Retina (tissue), 1 donor: ENCODE data around the gene CHMP3.
"Not testable (repeated sequence)": the region's sequence is repeated elsewhere in the genome, so short reads cannot be mapped to it uniquely, and the experiment has no call there.

Experiments used
- DNase-seq: peaks from one replicate; pipeline ENCODE4 v3.0.0-alpha.2; 2016

Gene CHMP3

DNA sequence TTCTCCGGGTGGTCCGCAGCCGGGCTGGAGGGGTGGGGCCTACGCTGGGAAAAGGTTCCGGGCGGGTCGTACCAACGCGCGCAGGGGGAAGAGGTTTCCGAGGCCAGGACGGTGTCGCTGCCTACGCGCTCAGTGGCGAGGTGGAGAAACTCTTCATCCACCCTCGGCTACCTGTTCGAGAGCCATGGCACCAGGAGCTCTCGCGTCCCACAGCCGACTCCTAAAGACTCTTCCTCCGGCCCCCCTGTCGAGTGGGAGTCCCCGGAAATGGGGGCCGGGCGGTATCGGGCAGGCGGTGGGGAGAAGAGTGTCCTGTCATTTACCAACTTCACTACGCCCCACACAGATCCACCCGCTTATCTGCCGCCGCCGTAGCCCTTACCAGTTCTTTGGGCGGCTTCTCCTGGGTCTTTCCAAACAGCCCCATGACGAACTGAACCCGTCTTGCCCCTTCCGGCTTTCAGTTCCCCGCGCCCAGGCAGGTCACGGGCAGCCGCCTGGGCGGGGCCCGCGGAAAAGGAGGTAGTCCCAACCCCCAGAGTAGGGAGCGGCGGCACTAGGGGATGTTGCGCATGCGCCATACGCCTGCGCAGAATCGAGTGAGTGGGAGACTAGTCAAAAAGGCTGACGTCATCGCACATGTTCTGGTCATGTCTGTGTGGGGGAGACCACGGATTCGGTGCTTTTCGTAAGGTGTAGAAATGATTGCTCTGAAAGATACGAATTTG, at the start of gene CHMP3:
CHMP3 (minus strand) TSS at position 522 of the 728 bp plus-strand sequence; CDS start at position 427, 95 bp downstream.
- peak; percentile 98 for DNase-seq

DNA sequence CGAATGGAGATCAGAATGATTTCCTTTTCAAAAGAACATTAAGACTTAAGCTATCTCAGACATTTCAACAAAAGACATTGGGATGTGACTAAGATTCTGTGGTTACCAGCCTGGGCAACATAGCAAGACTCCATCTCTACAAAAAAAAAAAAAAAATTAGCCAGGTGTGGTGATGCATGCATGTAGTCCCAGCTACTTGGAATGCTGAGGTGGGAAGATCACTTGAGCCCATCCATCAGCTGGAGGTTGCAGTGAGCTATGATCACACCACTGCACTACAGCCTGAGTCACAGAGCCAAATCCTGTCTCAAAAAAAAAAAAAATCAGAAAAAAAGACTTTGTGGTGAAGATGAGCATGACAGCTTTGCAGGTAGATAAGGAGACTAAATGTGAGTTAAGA, 47.6 kb upstream of the CHMP3 start:
- DNase-seq, result no peak

DNA sequence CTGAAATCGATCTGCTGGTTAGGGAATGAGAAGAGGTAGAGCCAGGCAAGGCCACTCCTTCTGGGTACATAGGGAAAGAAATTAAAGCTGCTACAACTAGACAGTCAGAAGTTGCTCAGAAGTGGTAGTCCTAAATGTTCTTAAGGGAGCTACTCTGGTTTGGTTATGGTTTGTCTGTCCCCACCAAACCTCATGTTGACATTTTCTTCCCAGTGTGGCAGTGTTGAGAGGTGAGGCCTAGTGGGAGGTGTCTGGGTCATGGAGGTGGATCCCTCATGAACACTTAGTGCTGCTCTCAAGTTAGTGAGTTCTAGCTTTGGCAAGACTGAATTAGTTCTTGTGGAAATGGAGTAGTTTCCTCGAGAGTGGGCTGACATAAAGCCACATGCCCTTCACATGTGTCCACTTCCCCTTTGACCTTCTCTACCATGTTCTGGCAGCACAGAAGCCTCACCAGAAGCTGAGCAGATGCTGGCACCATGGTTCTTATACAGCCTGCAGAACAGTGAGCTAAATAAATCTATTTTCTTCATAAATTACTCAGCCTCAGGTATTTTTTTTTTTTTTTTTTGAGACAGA, 45.7 kb upstream of the CHMP3 start:
- no peak for DNase-seq

DNA sequence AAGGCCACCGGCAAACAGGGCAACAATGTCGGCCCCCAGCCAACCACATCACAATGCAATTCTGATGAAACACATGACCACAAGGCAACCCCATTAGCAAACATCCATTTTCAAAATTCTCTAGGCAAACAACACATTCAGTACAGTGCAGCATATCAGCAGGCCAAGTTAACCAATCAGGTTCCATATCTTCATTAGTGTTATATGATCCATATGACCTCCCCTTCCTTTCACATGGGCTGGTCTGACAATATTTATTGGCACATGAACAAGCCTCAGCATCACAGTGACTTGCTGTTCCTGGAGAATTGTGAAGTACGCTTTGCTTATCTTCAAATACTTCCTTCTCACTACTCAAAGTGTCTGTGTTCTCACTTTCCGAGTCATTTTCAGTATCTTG, 40.7 kb upstream of the CHMP3 start:
- no peak for DNase-seq

DNA sequence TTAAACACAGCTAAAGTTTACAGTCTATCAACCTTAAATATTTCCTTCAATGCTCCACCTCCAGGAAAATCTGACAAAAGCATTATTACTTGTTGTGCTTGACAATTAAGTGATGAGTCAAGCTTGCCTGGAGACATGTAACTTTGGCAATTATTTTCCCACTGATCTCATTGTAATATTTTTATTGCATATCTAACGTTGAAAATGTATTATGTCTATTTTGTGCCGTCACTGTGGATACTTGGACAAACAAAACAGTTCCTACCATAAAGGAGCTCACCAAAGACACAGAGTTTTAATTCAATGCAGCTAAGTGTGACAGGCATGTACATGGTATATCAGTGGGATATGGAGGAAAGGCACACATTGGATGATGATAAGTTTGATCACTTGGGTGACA, 35.7 kb upstream of the CHMP3 start:
- no peak for DNase-seq

DNA sequence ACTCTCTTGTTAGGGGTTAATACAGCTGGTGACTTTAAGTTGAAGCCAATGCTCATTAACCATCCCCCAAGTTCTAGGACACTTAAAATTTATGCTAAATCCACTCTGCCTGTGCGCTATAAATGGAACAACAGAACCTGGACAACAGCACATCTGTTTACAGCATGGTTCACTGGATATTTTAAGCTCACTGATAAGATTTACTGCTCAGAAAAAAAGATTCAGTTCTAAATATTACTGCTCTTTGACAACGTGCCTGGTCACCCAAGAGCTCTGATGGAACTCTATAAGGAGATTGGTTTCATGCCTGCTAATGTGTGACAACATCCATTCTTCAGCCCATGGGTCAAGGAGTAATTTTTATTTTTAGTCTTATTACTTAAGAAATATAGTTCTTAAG, 32.9 kb upstream of the CHMP3 start:
- DNase-seq, result no peak

DNA sequence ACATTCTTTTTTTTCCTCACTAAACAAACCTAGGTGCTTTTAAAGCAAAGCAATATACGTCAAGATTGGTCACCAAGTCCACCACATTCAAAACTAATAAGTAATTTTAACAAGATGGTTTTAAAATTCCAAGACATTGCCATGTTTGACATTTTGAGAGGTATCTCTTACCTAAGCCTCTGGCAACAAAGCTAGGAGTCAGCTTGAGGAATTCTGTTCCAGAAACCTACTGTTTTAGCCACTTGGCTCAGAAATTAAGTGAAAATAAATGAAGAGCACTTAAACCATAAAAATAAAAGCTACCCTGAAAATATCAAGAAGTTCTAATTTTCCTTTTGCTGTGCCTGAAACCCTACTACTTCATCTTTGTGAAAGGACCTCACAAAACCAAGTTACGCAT, 30.0 kb upstream of the CHMP3 start:
- no peak for DNase-seq

DNA sequence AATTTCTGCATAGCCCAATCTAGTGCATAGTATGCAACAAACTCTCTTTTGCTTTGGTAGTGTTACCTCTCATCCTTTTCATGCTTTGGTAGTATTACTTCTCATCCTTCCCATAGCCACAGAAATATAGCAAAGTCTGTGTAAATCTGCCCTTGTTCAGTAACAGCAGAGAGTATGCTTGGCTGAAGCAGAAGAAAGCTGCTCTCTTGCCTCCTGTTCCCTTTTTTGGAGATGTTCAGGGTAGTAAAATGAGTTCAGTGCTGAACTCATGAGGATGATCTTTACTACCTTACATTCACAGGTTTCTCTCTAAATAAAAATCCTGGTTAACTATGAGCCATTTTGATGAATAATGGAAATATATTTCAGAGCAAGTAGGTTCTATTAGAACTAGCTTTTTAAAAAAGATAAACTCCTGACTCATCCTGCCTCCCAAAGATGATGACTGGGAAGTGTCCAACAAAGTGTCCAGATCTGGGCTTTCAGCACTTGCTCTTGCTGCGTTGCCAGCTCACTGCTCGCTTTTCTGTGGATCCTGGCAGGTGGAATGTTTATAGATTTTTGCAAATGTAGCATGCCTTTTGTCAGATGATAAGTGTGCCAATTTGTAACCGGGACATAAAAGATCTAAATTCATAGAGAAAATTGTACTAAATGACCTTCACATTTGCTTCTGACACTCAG, 29.4 kb upstream of the CHMP3 start:
- DNase-seq, result no peak

GRCh38 chr2:86589701-86590100, 26.5 kb upstream of the CHMP3 start:
- DNase-seq, result not testable (repeated sequence)

DNA sequence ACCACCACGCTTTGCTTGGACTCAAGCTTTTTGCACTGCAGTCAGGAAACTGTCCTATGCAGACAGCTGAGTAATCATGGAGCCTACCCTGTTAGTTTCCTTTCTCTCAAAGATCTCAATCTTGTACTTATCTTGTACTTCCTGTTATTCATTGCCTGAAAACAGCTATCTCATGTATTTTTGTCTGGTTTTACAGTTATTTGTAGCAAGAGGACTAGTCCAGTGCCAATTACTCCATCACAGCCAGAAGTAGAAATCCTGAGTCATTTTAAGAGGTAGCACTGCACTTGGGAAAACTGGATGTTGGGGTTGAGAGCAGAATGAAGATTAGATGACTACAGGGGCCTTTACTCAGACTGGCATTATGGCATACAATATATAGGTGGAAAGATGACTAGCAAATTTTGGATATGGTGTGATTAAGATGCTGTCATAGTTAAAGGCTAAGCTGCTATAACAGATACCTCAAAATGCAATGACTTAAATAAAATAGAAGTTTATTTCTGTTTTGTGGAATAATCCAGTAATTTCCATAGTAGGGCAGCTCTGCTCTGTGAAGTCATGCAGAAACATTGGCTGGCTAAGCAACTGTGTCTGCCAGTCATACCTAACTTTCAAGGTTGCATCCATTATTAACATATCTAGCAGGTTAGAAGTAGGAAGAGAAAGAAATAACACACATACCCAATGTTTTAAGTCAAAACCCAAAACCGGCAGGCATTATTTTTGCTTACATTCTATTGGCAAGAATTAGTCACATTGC, 21.1 kb upstream of the CHMP3 start:
- DNase-seq, result no peak

GRCh38 chr2:86580560-86580959, 17.3 kb upstream of the CHMP3 start:
- DNase-seq, result no peak

DNA sequence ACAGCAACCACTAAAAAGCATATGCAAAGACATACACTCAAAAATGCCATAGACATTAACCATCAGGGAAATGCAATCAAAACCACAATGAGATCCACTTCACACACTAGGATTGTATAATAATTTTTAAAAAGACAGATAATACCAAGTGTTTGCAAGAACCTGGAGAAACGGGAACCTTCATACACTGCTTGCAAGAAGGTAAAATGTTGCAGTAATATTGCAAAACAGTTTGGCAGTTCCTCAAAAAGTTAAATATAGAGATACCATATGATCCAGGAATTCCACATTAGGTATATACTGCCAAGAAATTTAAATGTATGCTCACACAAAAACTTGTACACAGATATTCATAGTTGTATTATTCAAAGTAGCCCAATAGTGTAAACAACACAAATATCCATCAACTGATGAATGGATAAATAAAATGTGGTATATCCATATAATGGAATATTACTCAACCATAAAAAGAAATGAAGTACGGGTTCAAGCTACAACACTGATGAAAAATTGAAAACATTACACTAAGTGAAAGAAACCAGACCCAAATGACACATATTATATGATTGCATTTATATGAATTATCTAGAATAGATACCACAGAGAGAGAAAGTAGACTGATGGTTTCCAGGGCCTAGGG, 14.7 kb upstream of the CHMP3 start:
- no peak for DNase-seq

GRCh38 chr2:86570059-86570458, 6.8 kb upstream of the CHMP3 start:
- no peak for DNase-seq

GRCh38 chr2:86566821-86567190, 3.6 kb upstream of the CHMP3 start:
- DNase-seq, result no peak

DNA sequence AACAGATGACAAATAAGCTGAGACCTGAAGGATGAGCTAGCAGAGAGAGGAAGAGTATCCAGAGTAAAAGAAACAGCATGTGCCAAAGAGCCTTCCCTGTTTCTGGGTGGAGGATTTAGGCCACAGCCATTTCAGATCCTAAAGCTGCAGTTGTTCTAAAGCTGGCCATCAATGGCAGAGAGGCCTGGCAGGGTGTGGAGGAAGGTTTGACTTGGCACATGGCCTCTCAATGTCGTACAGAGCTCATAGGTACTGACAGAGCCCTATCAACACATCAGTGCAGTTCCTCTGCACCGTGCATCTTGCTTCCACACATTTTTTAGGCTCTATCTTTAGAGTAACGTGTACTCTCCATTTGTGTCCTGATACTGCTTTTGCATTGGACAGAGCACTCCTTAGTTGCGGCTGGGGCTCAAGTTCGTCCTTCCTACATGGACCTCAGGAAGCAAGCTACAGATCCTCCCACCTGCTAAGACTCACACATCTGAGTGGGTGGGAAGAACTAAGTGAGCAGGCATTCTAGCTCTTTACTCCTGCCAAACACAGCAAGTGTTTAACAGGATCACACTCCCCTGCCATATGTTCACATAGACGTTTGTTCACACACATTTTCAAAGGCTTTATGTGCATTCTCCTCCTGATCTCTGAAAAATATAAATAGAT, 3.0 kb upstream of the CHMP3 start:
- DNase-seq, result no peak

DNA sequence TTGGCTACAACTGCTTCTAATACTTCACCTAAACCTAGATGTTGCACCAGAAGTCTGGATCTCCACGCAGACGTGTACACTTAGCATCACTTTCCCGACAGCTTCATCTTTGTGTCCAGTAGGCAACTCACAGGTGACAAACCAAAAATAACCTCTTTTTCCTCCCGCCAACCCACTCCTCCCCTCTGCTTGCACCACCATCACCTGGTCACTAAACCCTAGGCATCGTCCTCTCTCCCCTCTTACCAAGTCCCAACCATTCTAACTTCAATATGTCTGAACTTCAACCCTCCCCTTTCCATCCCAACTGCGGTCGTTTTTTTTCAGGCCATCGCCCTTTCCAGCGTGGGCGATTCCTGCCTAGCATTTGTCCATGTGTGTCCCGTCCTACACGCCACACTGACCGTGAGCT, 413 bp upstream of the CHMP3 start:
- no peak for DNase-seq

- no peak for DNase-seq
Observed at GRCh38 chr2:86562485-86562921, 740 bp downstream of the CHMP3 start.

GRCh38 chr2:86557836-86558235, 5.4 kb downstream of the CHMP3 start:
- no peak for DNase-seq

- no peak for DNase-seq
Observed at GRCh38 chr2:86556508-86556907, 6.7 kb downstream of the CHMP3 start.

DNA sequence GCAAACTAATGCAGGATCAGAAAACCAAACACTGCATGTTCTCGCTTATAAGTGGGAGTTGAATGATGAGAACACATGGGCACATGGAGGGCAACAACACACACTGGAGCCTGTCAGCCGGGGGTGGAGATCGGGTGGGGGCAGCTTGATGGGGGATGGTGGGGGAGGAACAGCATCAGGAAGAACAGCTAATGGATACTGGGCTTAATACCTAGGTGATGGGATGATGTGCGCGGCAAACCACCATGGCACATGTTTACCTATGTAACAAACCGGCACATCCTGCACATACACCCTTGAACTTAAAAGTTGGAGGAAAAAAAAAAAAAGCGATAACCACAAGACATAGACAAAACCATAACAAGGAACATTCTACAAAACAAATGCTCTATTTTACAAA, 10.4 kb downstream of the CHMP3 start:
- DNase-seq, result no peak

GRCh38 chr2:86549963-86550725, 13.1 kb downstream of the CHMP3 start:
- DNase-seq, result not testable (repeated sequence)

- not testable (repeated sequence) for DNase-seq
Observed at GRCh38 chr2:86549440-86549839, 13.8 kb downstream of the CHMP3 start.
